Subcutaneous abdominal adipose tissue (tissue), 5 donors: ENCODE results near the gene LHCGR.

Source experiments
- H3K27ac ChIP-seq: one replicate; pipeline ENCODE4 v1.7.0; 2013; ENCODE audit warnings: low read depth, mild to moderate bottlenecking, inconsistent platforms, low read length, moderate library complexity
- H3K27me3 ChIP-seq, 5 donors: one replicate each; pipeline ENCODE4 v1.7.0; 2013; ENCODE audit warnings: low read length in 5 of 5, inconsistent platforms in 1 of 5; ENCODE audit not compliant: control insufficient read depth in 5 of 5, insufficient read depth in 4 of 5
- H3K36me3 ChIP-seq, 5 donors: one replicate each; pipeline ENCODE4 v1.7.0; 2013; ENCODE audit warnings: low read length in 5 of 5; ENCODE audit not compliant: control insufficient read depth in 5 of 5, insufficient read depth in 5 of 5
- H3K4me1 ChIP-seq, 5 donors: one replicate each; pipeline ENCODE4 v1.7.0; 2013; ENCODE audit warnings: low read length in 5 of 5, mild to moderate bottlenecking in 3 of 5, moderate library complexity in 1 of 5; ENCODE audit not compliant: control insufficient read depth in 5 of 5, insufficient read depth in 5 of 5
- H3K4me3 ChIP-seq, 5 donors: one replicate each; pipeline ENCODE4 v1.7.0; 2013; ENCODE audit warnings: low read length in 5 of 5, low read depth in 1 of 5
- H3K9ac ChIP-seq, 5 donors: one replicate each; pipeline ENCODE4 v1.7.0; 2013; ENCODE audit warnings: low read length in 5 of 5, mild to moderate bottlenecking in 4 of 5, moderate library complexity in 3 of 5
- H3K9me3 ChIP-seq, 5 donors: one replicate each; pipeline ENCODE4 v1.7.0; 2013; ENCODE audit warnings: low read length in 5 of 5; ENCODE audit not compliant: control insufficient read depth in 5 of 5
- donor health status: healthy.
- donor health status: healthy.
- donor health status: healthy.
- donor health status: healthy.
- donor health status: healthy.

LHCGR gene

GRCh38 chr2:48755473-48755872, at the start of gene LHCGR:
Gene LHCGR, minus strand, starts transcription at chr2:48755724. Its CDS starts 53 bp downstream, at chr2:48755671.
- Histone ChIP-seq H3K9ac (peak within 1 kb of the TSS in 3 of 5 donors; percentile 14 to 60 (median 58)), H3K27ac (peak within 1 kb of the TSS; percentile 63), H3K9me3 (no peaks in the 10 kb centered on the region), H3K36me3 (no peaks in the 10 kb centered on the region), H3K4me1 (peaks cover 2 to 23% (median 16%) of the 10 kb centered on the region in 5 donors), H3K4me3 (peak within 1 kb of the TSS; percentile 46 to 71 (median 63)), H3K27me3 (peaks cover 0 to 8% (median 0%) of the 10 kb centered on the region in 5 donors)

GRCh38 chr2:48799601-48800000, 44.1 kb upstream of the LHCGR start:
- Histone ChIP-seq H3K4me1 (no peaks in the 10 kb centered on the region), H3K36me3 (no peaks in the 10 kb centered on the region), H3K9me3 (no peaks in the 10 kb centered on the region), H3K27ac (no peak overlapping the region), H3K9ac (no peak overlapping the region), H3K4me3 (no peak overlapping the region), H3K27me3 (no peaks in the 10 kb centered on the region)

- Histone ChIP-seq H3K27ac (no peak overlapping the region), H3K4me1 (peaks cover 0 to 6% (median 0%) of the 10 kb centered on the region in 5 donors), H3K9me3 (no peaks in the 10 kb centered on the region), H3K4me3 (no peak overlapping the region), H3K9ac (no peak overlapping the region), H3K36me3 (no peaks in the 10 kb centered on the region), H3K27me3 (no peaks in the 10 kb centered on the region)
These were observed 39.5 kb upstream of the LHCGR start for GRCh38 chr2:48795065-48795464.

GRCh38 chr2:48793671-48794070, 38.1 kb upstream of the LHCGR start:
- Histone ChIP-seq H3K27ac (no peak overlapping the region), H3K4me3 (no peak overlapping the region), H3K9me3 (no peaks in the 10 kb centered on the region), H3K9ac (no peak overlapping the region), H3K36me3 (no peaks in the 10 kb centered on the region), H3K4me1 (peaks cover 0 to 6% (median 0%) of the 10 kb centered on the region in 5 donors), H3K27me3 (no peaks in the 10 kb centered on the region)

GRCh38 chr2:48792030-48792429, 36.5 kb upstream of the LHCGR start:
- Histone ChIP-seq H3K27ac (no peak overlapping the region), H3K4me3 (no peak overlapping the region), H3K4me1 (peaks cover 0 to 6% (median 0%) of the 10 kb centered on the region in 5 donors), H3K9ac (no peak overlapping the region), H3K27me3 (no peaks in the 10 kb centered on the region), H3K36me3 (no peaks in the 10 kb centered on the region), H3K9me3 (no peaks in the 10 kb centered on the region)

GRCh38 chr2:48790407-48791170, 35.1 kb upstream of the LHCGR start:
- Histone ChIP-seq H3K9ac (no peak overlapping the region), H3K9me3 (no peaks in the 10 kb centered on the region), H3K36me3 (no peaks in the 10 kb centered on the region), H3K4me3 (no peak overlapping the region), H3K4me1 (peaks cover 0 to 6% (median 0%) of the 10 kb centered on the region in 5 donors), H3K27ac (no peak overlapping the region), H3K27me3 (no peaks in the 10 kb centered on the region)

GRCh38 chr2:48787580-48787979, 32.1 kb upstream of the LHCGR start:
- no peaks in the 10 kb centered on the region for H3K27me3 ChIP-seq
- no peak overlapping the region for H3K9ac ChIP-seq
- H3K4me3 ChIP-seq = no peak overlapping the region
- H3K27ac ChIP-seq = no peak overlapping the region
- no peaks in the 10 kb centered on the region for H3K9me3 ChIP-seq
- H3K36me3 ChIP-seq = no peaks in the 10 kb centered on the region
- H3K4me1 ChIP-seq = peaks cover 0 to 6% (median 0%) of the 10 kb centered on the region in 5 donors

GRCh38 chr2:48781366-48781765, 25.8 kb upstream of the LHCGR start:
- Histone ChIP-seq H3K9me3 (no peaks in the 10 kb centered on the region), H3K4me3 (no peak overlapping the region), H3K36me3 (no peaks in the 10 kb centered on the region)

GRCh38 chr2:48779019-48779716, 23.6 kb upstream of the LHCGR start:
- H3K27ac ChIP-seq = no peak overlapping the region
- no peaks in the 10 kb centered on the region for H3K9me3 ChIP-seq
- H3K36me3 ChIP-seq = no peaks in the 10 kb centered on the region
- no peaks in the 10 kb centered on the region for H3K27me3 ChIP-seq
- no peak overlapping the region for H3K4me3 ChIP-seq
- no peaks in the 10 kb centered on the region for H3K4me1 ChIP-seq
- H3K9ac ChIP-seq = no peak overlapping the region

More at GRCh38 chr2:48781366-48781765, 25.8 kb upstream of the LHCGR start:
- Histone ChIP-seq H3K9ac (no peak overlapping the region), H3K4me1 (no peaks in the 10 kb centered on the region), H3K27me3 (no peaks in the 10 kb centered on the region), H3K27ac (no peak overlapping the region)

GRCh38 chr2:48774251-48774650, 18.7 kb upstream of the LHCGR start:
- Histone ChIP-seq H3K27ac (no peak overlapping the region), H3K4me3 (no peak overlapping the region), H3K9me3 (no peaks in the 10 kb centered on the region), H3K36me3 (no peaks in the 10 kb centered on the region), H3K4me1 (peaks cover 0 to 10% (median 0%) of the 10 kb centered on the region in 5 donors), H3K27me3 (no peaks in the 10 kb centered on the region), H3K9ac (no peak overlapping the region)
